HEK293 (cell line): ENCODE measurements around the gene CDC26.

Experiments used
- YY2 ChIP-seq: fragments of 450-650 bp; formaldehyde crosslinking; IDR thresholded peaks from 2 replicates; pipeline ENCODE4 v1.5.1; 2016; ENCODE audit warnings: missing biosample characterization, missing genetic modification characterization
- ZNF274 ChIP-seq, 2 experiments: fragments of 200-500 bp in 1 of 2; fragments of 450-650 bp in 1 of 2; sonication (Bioruptor generic) in 1 of 2; formaldehyde crosslinking in 1 of 2; IDR thresholded peaks; 2 replicates each; pipeline versions ENCODE4 v1.5.1 to v1.6.1; 2014 to 2016; ENCODE audit warnings: borderline replicate concordance in 1 of 2, inconsistent platforms in 1 of 2, low read length in 1 of 2, missing biosample characterization in 1 of 2, missing genetic modification characterization in 1 of 2
- TF ChIP-seq, protein P1 (sequence below): fragments of 450-650 bp; formaldehyde crosslinking; IDR thresholded peaks from 2 replicates; pipeline ENCODE4 v1.5.1; 2016; ENCODE audit warnings: missing biosample characterization, missing genetic modification characterization

DNA sequence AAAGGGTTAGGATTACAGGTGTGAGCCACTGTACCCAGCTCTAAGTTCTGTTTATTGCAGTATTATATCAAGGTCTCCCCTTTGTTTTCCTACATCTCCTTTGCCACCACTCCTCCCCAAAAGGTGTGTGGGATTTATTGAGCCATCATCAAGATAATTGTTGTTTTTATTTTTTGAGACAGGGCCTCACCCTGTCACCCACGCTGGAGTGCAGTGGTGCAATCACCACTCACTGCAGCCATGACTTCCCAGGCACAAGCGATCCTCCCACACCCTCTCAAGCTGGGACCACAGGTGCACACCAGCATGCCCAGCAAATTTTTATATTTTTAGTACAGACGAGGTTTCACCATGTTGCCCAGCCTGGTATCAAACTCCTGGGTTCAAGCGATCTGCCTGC, 29.5 kb downstream of the CDC26 start:
- TF ChIP-seq, protein P1, sequence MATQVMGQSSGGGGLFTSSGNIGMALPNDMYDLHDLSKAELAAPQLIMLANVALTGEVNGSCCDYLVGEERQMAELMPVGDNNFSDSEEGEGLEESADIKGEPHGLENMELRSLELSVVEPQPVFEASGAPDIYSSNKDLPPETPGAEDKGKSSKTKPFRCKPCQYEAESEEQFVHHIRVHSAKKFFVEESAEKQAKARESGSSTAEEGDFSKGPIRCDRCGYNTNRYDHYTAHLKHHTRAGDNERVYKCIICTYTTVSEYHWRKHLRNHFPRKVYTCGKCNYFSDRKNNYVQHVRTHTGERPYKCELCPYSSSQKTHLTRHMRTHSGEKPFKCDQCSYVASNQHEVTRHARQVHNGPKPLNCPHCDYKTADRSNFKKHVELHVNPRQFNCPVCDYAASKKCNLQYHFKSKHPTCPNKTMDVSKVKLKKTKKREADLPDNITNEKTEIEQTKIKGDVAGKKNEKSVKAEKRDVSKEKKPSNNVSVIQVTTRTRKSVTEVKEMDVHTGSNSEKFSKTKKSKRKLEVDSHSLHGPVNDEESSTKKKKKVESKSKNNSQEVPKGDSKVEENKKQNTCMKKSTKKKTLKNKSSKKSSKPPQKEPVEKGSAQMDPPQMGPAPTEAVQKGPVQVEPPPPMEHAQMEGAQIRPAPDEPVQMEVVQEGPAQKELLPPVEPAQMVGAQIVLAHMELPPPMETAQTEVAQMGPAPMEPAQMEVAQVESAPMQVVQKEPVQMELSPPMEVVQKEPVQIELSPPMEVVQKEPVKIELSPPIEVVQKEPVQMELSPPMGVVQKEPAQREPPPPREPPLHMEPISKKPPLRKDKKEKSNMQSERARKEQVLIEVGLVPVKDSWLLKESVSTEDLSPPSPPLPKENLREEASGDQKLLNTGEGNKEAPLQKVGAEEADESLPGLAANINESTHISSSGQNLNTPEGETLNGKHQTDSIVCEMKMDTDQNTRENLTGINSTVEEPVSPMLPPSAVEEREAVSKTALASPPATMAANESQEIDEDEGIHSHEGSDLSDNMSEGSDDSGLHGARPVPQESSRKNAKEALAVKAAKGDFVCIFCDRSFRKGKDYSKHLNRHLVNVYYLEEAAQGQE (tag by site-specific recombination) = no peak
- TF ChIP-seq ZNF274 (IDR thresholded peaks at IDR 0.05; ENCODE audit: low read length) = no peak
- TF ChIP-seq ZNF274 (tag by site-specific recombination; IDR thresholded peaks at IDR 0.05; ENCODE audit: borderline replicate concordance) = no peak
- TF ChIP-seq YY2 (tag by site-specific recombination) = no peak
